G401.6 (cell line): ENCODE measurements around the gene SERPINA4.

Experiments
- FAIRE-seq: peaks from 2 replicates; lab custom pipeline; 2012; peaks lifted over from hg19 to GRCh38; lab: Jason Lieb, UNC

Gene SERPINA4

DNA sequence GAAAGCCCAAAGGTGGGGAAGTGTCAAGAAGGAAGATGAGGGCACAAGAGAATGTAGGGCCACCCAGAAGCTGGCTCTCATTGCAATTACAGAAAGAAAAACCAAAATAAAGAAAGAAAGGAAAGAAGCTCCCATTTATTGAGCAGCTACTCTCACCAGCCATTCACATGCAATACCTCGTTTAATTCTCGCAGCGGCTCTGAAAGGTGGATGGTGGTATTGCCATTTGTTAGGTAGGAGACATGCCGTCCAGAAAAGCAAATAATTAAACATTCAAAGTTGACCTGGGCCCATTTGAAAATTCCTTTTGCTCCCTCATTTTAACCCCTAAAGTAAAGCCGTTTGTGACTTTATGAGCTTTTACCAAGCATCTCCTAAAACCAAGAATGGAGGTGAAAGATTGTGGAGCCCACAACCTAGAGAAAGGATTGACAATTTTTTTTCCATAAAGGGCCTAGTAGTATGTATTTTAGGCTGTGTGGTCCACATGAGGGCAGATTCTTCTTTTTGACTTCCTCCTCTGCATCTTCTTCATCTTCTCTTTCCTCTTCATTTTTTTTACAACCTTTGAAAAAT lies 56.2 kb downstream of the SERPINA4 start:
- no peak for FAIRE-seq

DNA sequence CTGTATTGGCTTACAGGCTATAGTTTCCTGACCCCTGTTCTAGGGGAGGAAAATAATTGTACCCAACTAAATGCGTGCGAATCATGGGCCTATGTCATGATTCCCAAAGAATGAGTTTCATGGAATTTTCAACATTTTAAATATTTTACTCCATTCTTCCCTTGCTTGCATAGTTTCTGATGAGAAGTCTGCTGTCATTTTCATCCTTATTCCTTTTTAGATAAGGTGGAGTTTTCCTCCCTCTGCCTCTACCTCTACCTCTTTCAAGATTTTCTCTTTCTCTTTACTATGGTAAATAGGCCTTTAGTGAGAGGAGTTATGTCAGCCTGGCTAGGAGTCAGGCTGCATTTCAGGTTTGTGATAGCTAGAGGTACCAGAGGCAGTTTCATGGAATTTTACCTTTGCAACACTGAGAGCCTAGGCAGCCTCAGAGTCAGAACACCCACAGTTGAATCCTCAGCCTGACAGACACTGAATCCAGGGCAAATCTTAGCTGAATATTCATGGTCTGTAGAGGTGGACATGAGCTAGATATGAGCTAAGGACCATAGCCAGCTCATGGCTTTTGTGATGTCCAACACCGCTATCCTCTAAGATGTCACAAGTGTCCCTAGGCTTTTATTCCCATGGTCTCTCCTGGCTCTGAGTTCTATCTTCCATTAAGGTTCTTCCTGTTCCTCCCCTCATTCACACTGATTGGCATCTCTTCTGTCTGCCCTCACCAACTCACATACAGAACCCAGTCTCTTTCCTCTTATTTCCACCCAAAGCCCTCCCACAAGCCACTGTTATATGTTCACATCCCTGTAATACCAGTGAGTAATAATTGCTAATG lies 57.0 kb downstream of the SERPINA4 start:
- no peak for FAIRE-seq

DNA sequence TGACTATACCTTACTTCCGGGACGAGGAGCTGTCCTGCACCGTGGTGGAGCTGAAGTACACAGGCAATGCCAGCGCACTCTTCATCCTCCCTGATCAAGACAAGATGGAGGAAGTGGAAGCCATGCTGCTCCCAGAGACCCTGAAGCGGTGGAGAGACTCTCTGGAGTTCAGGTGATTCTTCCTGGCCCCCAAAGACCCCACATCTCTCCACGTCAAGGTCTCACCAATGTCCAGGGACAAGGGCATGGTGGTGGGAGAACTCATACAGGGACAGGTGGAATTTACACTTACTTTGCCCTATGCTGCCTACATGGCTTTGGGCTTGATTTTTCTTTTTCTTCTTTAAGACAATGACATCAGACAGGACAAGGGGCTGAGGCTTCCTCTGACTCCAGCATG lies 58.1 kb downstream of the SERPINA4 start:
- no peak for FAIRE-seq
